ENCODE data around the gene AFF2.

AFF2 gene

DNA sequence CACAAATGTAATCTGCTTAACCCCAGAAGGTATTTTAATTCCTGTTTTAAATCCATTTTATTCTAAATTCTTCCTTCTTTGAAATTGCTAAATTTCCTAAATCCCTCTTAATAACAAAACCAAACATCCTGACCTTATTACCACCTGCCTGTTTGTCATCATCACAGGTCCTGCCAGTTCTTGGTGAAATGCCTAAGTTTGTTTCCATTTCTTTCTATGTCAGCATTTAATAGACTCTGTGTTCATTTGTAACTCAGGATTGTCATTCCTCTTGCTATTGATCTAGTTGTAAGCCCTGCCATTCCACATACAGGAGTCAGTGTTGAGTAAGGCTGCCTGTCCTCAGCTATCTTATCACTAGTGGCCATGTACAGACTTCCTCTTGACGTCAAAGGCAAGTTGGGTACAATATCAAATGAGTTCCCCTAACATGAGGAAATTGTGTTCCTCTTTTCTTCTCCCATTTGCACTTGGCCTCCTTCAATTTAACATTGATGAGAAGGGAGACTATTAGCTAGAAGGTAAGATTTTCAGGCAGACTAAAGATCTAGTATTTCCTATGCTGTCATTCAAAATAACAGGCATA is 440.1 kb downstream of the AFF2 start:
- Histone ChIP-seq H3K9me3 (ENCODE audit: low read length) (no peaks in the 10 kb centered on the region), H3K9ac (ENCODE audit: low read length) (no peak overlapping the region), H3K4me1 (ENCODE audit: insufficient read depth, low read length) (no peaks in the 10 kb centered on the region), H3K27me3 (ENCODE audit: control insufficient read depth in 1 of 2, insufficient read depth in 2 of 2, low read length in 2 of 2) (no peaks in the 10 kb centered on the region), H3K4me3 (ENCODE audit: low read depth in 1 of 2, low read length in 2 of 2) (no peak overlapping the region), H3K36me3 (ENCODE audit: insufficient read depth, low read length) (no peaks in the 10 kb centered on the region), H3K27ac (ENCODE audit: low read depth, low read length) (no peak overlapping the region)

GRCh38 chrX:148942754-148943153 is 442.3 kb downstream of the AFF2 start:
- Histone ChIP-seq H3K9me3 (ENCODE audit: low read length) (no peaks in the 10 kb centered on the region), H3K4me1 (ENCODE audit: insufficient read depth, low read length) (no peaks in the 10 kb centered on the region), H3K4me3 (ENCODE audit: low read depth in 1 of 2, low read length in 2 of 2) (no peak overlapping the region), H3K27me3 (ENCODE audit: control insufficient read depth in 1 of 2, insufficient read depth in 2 of 2, low read length in 2 of 2) (no peaks in the 10 kb centered on the region), H3K27ac (ENCODE audit: low read depth, low read length) (no peak overlapping the region), H3K36me3 (ENCODE audit: insufficient read depth, low read length) (no peaks in the 10 kb centered on the region), H3K9ac (ENCODE audit: low read length) (no peak overlapping the region)

GRCh38 chrX:148947399-148947975 is 447.1 kb downstream of the AFF2 start:
- H3K4me3 ChIP-seq (ENCODE audit: low read depth in 1 of 2, low read length in 2 of 2), result no peak overlapping the region
- no peak overlapping the region for H3K27ac ChIP-seq (ENCODE audit: low read depth, low read length)
- no peaks in the 10 kb centered on the region for H3K4me1 ChIP-seq (ENCODE audit: insufficient read depth, low read length)
- no peaks in the 10 kb centered on the region for H3K9me3 ChIP-seq (ENCODE audit: low read length)
- H3K9ac ChIP-seq (ENCODE audit: low read length), result no peak overlapping the region
- no peaks in the 10 kb centered on the region for H3K36me3 ChIP-seq (ENCODE audit: insufficient read depth, low read length)
- H3K27me3 ChIP-seq (ENCODE audit: control insufficient read depth in 1 of 2, insufficient read depth in 2 of 2, low read length in 2 of 2), result no peaks in the 10 kb centered on the region

DNA sequence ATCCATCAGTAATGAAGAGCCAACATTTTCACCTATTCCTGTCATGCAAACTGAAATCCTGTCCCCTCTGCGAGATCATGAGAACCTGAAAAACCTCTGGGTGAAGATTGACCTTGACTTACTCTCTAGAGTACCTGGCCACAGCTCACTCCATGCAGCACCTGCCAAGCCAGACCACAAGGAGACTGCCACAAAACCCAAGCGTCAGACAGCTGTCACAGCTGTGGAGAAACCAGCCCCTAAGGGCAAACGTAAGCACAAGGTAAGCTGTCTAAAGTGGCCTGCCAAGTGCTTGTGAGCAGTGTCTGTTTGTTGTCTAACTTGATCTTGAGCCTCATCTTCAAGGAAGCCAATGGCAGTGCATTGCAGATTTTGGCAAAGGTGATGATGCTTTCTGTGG is 455.9 kb downstream of the AFF2 start:
- Histone ChIP-seq H3K27ac (ENCODE audit: low read depth, low read length) (no peak overlapping the region), H3K9me3 (ENCODE audit: low read length) (no peaks in the 10 kb centered on the region), H3K27me3 (ENCODE audit: control insufficient read depth in 1 of 2, insufficient read depth in 2 of 2, low read length in 2 of 2) (peaks cover 0 to 4% of the 10 kb centered on the region in 2 donors), H3K9ac (ENCODE audit: low read length) (no peak overlapping the region), H3K36me3 (ENCODE audit: insufficient read depth, low read length) (no peaks in the 10 kb centered on the region), H3K4me3 (ENCODE audit: low read depth in 1 of 2, low read length in 2 of 2) (no peak overlapping the region), H3K4me1 (ENCODE audit: insufficient read depth, low read length) (no peaks in the 10 kb centered on the region)

DNA sequence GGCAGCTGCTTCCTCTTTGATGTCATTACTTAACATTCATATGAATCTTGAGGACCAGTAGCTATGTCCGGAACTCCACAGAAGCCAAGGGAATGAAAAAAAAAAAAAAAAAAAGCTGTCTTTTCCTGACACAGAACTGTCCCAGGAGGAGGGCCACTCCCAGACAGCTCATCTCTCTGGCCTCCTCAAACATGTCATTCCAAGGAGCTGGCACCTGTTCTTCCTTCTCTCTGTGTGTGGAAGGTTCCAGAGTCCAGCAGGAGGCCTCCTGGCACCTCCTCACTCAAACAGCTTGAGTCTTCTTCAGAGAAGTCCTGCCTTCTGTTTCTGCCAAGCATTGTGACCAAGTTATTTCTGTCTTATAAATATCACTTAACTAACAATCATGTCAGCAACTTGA is 458.5 kb downstream of the AFF2 start:
- Histone ChIP-seq H3K27me3 (ENCODE audit: control insufficient read depth in 1 of 2, insufficient read depth in 2 of 2, low read length in 2 of 2) (no peaks in the 10 kb centered on the region), H3K27ac (ENCODE audit: low read depth, low read length) (no peak overlapping the region), H3K36me3 (ENCODE audit: insufficient read depth, low read length) (no peaks in the 10 kb centered on the region), H3K9me3 (ENCODE audit: low read length) (no peaks in the 10 kb centered on the region), H3K4me1 (ENCODE audit: insufficient read depth, low read length) (no peaks in the 10 kb centered on the region), H3K9ac (ENCODE audit: low read length) (no peak overlapping the region), H3K4me3 (ENCODE audit: low read depth in 1 of 2, low read length in 2 of 2) (no peak overlapping the region)

GRCh38 chrX:148960060-148960459 is 459.6 kb downstream of the AFF2 start:
- Histone ChIP-seq H3K27ac (ENCODE audit: low read depth, low read length) (no peak overlapping the region), H3K27me3 (ENCODE audit: control insufficient read depth in 1 of 2, insufficient read depth in 2 of 2, low read length in 2 of 2) (no peaks in the 10 kb centered on the region), H3K4me1 (ENCODE audit: insufficient read depth, low read length) (no peaks in the 10 kb centered on the region), H3K9ac (ENCODE audit: low read length) (no peak overlapping the region), H3K9me3 (ENCODE audit: low read length) (no peaks in the 10 kb centered on the region), H3K36me3 (ENCODE audit: insufficient read depth, low read length) (no peaks in the 10 kb centered on the region), H3K4me3 (ENCODE audit: low read depth in 1 of 2, low read length in 2 of 2) (no peak overlapping the region)

- Histone ChIP-seq H3K4me3 (ENCODE audit: low read depth in 1 of 2, low read length in 2 of 2) (no peak overlapping the region), H3K4me1 (ENCODE audit: insufficient read depth, low read length) (no peaks in the 10 kb centered on the region), H3K27me3 (ENCODE audit: control insufficient read depth in 1 of 2, insufficient read depth in 2 of 2, low read length in 2 of 2) (no peaks in the 10 kb centered on the region), H3K9ac (ENCODE audit: low read length) (no peak overlapping the region), H3K9me3 (ENCODE audit: low read length) (no peaks in the 10 kb centered on the region), H3K36me3 (ENCODE audit: insufficient read depth, low read length) (no peaks in the 10 kb centered on the region), H3K27ac (ENCODE audit: low read depth, low read length) (no peak overlapping the region)
These were observed 461.6 kb downstream of the AFF2 start for GRCh38 chrX:148961985-148962384.

DNA sequence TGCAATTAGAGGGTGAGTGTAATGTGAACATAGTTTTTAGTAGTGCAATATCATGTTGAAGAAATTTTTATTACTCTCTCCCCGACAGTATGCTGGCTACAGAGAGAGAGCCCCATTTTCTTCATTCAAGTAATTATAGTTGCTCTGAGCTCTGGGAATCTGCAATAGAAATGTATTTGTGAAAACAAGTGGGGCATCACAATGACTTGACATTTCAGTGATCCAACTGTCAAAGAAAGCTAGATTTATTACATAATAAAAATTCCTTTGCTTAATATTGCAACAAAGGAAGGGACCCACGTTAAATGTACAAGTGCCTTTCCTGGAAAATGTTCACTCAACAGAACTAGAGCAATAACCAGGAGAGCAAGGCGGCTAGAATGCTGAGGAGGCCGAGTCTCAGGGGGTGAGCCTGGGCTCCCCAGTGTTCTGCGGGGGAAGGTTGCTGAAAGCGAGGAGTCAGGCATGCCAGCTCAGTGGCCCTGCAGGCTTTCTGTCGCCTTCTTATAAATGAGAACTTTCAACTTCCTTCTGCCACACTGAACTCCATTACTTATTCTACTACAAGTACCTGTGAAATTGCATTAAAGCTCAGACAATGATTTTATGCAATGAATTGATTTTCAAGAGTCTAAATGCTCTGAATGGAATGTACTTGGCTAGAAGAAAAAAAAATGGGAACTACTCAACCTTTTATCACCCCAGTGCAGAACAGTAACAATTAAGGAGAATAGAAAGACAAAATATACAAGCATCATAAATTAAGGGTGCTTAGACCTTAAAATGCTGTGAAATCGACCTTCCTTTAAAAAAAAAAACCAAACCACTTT is 476.4 kb downstream of the AFF2 start:
- no peaks in the 10 kb centered on the region for H3K9me3 ChIP-seq (ENCODE audit: low read length)
- no peak overlapping the region for H3K4me3 ChIP-seq (ENCODE audit: low read depth in 1 of 2, low read length in 2 of 2)
- no peaks in the 10 kb centered on the region for H3K4me1 ChIP-seq (ENCODE audit: insufficient read depth, low read length)
- H3K36me3 ChIP-seq (ENCODE audit: insufficient read depth, low read length), result no peaks in the 10 kb centered on the region
- H3K27ac ChIP-seq (ENCODE audit: low read depth, low read length), result no peak overlapping the region
- no peaks in the 10 kb centered on the region for H3K27me3 ChIP-seq (ENCODE audit: control insufficient read depth in 1 of 2, insufficient read depth in 2 of 2, low read length in 2 of 2)
- H3K9ac ChIP-seq (ENCODE audit: low read length), result no peak overlapping the region

GRCh38 chrX:148979786-148980185 is 479.4 kb downstream of the AFF2 start:
- Histone ChIP-seq H3K27me3 (ENCODE audit: control insufficient read depth in 1 of 2, insufficient read depth in 2 of 2, low read length in 2 of 2) (no peaks in the 10 kb centered on the region), H3K36me3 (ENCODE audit: insufficient read depth, low read length) (no peaks in the 10 kb centered on the region), H3K4me1 (ENCODE audit: insufficient read depth, low read length) (no peaks in the 10 kb centered on the region), H3K9me3 (ENCODE audit: low read length) (no peaks in the 10 kb centered on the region), H3K4me3 (ENCODE audit: low read depth in 1 of 2, low read length in 2 of 2) (no peak overlapping the region), H3K9ac (ENCODE audit: low read length) (no peak overlapping the region), H3K27ac (ENCODE audit: low read depth, low read length) (no peak overlapping the region)

DNA sequence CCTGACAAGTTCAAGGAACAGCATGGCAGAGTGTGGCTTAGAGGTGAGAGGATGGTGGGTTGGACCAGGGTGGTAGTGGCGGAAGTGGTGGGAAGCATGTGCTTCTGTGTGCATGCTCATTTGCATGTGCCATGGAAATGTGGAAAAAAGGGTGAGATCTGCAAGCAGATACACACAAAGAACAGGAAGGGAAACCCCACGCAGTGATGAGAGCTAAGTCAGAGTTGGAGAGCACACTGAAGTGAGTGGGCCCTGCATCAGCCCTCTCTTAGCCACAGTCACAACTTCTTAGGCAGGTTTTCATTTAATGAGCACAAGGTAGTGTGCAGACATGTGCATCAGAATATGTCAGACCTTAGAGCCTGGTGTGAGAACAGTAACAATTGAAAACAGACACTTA is 483.8 kb downstream of the AFF2 start:
- Histone ChIP-seq H3K9ac (ENCODE audit: low read length) (no peak overlapping the region), H3K27ac (ENCODE audit: low read depth, low read length) (no peak overlapping the region)

GRCh38 chrX:148991502-148991901 is 491.1 kb downstream of the AFF2 start:
- no peaks in the 10 kb centered on the region for H3K4me1 ChIP-seq (ENCODE audit: insufficient read depth, low read length)
- H3K9ac ChIP-seq (ENCODE audit: low read length), result no peak overlapping the region
- H3K4me3 ChIP-seq (ENCODE audit: low read depth in 1 of 2, low read length in 2 of 2), result no peak overlapping the region
- no peaks in the 10 kb centered on the region for H3K36me3 ChIP-seq (ENCODE audit: insufficient read depth, low read length)
- H3K9me3 ChIP-seq (ENCODE audit: low read length), result no peaks in the 10 kb centered on the region
- no peak overlapping the region for H3K27ac ChIP-seq (ENCODE audit: low read depth, low read length)
- no peaks in the 10 kb centered on the region for H3K27me3 ChIP-seq (ENCODE audit: control insufficient read depth in 1 of 2, insufficient read depth in 2 of 2, low read length in 2 of 2)

More for the DNA sequence above, 483.8 kb downstream of the AFF2 start:
- Histone ChIP-seq H3K4me3 (ENCODE audit: low read depth in 1 of 2, low read length in 2 of 2) (no peak overlapping the region), H3K9me3 (ENCODE audit: low read length) (no peaks in the 10 kb centered on the region), H3K36me3 (ENCODE audit: insufficient read depth, low read length) (no peaks in the 10 kb centered on the region), H3K27me3 (ENCODE audit: control insufficient read depth in 1 of 2, insufficient read depth in 2 of 2, low read length in 2 of 2) (no peaks in the 10 kb centered on the region), H3K4me1 (ENCODE audit: insufficient read depth, low read length) (no peaks in the 10 kb centered on the region)
